NCI-H1048 (cell line): ENCODE results near the gene KDM4C.

Source experiments
- DNase-seq: peaks from one replicate; lab custom pipeline; 2025; lab: John Stamatoyannopoulos, UW

The KDM4C gene

DNA sequence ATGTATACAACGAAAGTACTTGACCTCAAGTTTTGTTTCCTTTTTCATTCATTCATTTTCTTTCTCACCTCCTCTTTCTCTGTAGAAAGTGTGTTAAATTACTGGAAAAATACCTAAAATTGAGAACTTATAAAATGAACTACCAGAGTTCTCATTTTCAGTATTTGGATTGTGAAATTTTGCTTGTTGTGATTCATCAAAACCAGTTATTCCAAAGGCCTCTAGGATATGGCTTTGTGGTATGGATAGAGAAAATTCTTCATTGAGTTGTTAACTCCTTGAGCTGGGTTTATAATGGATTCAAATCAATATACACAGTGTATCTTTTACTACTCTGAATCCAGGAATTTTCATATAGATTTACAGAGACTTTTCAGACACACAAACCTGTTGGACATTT is 287.6 kb downstream of the KDM4C start:
- no peak for DNase-seq

- no peak for DNase-seq
Observed at GRCh38 chr9:7051711-7052110, 293.9 kb downstream of the KDM4C start.

- no peak for DNase-seq
Observed at GRCh38 chr9:7053903-7054302, 296.1 kb downstream of the KDM4C start.

- no peak for DNase-seq
Observed at GRCh38 chr9:7055171-7055903, 297.6 kb downstream of the KDM4C start.

- no peak for DNase-seq
Observed at GRCh38 chr9:7056254-7056653, 298.5 kb downstream of the KDM4C start.

- no peak for DNase-seq
Observed at GRCh38 chr9:7058473-7058872, 300.7 kb downstream of the KDM4C start.

- DNase-seq = no peak
Observed at GRCh38 chr9:7067169-7067568, 309.4 kb downstream of the KDM4C start.

GRCh38 chr9:7071916-7072315 is 314.1 kb downstream of the KDM4C start:
- no peak for DNase-seq

DNA sequence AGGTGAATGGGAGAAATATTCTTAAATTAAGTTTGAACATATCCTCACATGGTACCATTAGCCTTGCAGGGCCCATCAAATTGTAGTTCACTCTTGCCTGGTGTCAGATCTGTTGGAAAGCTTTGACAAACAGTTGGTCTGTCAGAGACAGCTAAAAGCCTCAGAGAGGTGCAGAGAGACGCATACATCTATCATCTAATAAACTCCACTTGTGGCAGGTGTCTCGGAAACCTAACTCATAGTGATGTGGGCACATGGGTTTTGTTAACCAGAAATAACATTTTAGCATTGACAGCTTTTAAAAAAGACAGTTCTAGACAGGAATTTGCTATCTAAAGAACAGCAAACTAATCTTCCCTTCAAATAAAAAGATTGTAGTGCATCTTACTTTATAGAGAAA is 315.9 kb downstream of the KDM4C start:
- no peak for DNase-seq

DNA sequence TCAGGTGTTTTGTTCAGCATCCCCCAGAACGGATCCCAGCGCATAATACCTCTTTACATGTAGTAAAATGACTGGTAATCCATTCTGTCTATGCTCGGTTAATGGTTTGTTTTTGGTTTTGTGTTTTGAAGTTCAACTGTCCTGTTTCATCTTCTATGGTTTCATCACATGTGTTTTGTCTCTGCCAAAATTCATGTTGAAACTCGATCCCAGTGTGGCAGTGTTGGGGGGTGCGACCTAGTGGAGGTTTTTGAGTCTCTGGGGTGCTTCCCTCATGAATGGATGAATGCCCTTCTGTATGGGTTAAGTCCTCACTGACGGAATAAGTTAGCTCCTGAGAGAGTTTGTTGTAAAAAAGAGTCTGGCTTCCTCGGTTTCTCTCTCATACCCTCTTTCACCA is 317.4 kb downstream of the KDM4C start:
- no peak for DNase-seq

- DNase-seq = no peak
Observed at GRCh38 chr9:7079051-7079450, 321.3 kb downstream of the KDM4C start.

DNA sequence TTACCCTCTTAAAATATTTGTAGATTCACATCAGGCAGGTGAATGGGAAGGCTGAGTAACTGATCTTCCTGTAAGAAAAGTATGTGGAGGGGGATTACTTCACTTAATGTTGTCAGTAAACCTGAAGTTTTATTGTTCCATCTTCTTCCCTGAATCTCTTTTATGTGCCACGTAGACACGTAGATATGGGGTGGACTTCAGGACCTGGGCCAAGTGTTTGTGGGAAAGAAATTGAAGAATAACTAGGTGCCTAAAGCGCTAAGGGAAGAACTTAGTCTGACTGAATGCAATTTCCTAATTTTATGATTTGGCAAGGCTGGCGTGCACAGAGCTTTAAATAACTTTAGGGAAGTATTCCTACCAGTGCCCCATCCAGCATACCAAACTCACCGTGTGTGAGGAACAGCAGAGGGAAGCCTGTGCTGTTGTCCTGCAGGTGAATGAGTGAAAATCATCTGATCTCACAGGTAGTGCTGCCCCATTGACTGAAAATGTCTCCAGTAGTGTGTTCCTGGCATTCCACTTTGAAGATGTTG is 323.4 kb downstream of the KDM4C start:
- no peak for DNase-seq

GRCh38 chr9:7083192-7083591 is 325.4 kb downstream of the KDM4C start:
- no peak for DNase-seq

DNA sequence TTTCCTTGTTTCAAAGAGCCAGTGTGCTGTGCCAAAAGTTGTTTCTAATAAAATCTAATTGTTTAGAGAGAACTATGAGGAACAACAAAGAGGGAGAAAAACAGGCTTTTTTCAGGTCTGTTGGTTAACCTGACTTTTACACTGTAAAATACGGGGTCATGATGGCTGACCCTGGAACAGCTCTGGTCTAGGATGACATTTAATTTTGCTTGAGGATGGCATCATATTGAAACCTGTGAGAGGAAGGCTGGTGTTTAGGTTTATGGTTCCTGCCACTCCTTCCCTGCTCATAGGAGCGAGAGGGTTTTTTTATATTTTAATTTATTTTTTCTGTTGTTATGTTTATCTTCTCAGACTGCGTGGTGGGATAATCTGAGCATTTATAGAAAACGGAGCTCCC is 327.6 kb downstream of the KDM4C start:
- DNase-seq = no peak

DNA sequence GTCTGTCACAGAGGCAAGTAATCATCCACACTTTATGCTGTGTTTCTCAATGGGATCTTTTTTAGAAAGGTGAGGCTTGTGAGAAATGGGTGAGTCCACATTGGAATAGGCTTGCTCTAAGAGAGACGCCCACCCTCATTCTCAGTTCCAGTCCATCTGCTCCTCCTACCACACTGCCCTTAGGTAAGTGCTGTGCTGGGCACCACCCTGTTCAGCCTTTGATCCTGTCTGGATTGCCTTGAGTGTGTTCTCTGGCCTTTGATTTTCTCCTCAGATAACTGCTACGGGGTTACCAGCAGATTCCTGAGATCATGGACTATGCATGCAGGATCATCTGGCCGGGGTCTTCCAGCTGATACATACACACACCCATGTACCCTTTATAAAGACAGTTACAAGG is 328.6 kb downstream of the KDM4C start:
- DNase-seq = no peak

GRCh38 chr9:7088611-7089010 is 330.8 kb downstream of the KDM4C start:
- DNase-seq = no peak

DNA sequence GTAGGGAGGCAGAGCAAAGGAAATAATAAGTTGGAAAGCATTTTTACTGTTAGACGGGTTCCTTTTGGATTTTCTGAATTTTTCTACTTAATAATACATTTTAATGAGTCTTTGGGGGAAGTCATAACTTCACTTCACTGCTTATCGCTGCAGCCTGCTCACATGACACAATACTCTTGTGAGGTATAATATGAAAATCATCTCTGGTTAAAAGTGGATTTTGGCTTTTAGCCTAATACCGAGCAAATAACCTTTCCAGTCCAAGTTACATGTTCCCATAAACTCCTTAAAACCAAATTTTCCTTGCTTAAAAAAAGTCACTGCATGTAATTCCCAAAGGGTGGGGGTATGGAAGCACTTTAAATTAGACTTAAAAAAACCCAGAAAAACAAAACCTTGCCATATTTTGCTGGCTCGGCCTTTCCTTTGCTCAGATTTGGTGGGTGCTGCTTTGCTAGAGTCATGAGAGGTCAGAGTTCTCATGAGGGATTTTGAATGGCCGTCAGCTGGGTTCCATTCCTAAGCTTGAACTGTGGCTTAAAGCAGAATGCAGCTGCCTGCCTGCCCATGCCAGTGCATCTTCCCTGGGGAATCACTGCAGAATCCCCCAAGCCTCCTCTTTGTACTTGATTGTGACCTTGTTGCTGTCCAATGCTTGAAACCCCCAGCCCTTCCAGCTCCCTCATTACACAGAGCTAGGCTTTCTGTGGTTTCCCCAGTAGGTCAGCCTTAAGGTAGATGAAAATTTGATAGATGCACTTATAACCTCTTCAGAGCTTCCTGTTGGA is 331.8 kb downstream of the KDM4C start:
- DNase-seq = no peak

DNA sequence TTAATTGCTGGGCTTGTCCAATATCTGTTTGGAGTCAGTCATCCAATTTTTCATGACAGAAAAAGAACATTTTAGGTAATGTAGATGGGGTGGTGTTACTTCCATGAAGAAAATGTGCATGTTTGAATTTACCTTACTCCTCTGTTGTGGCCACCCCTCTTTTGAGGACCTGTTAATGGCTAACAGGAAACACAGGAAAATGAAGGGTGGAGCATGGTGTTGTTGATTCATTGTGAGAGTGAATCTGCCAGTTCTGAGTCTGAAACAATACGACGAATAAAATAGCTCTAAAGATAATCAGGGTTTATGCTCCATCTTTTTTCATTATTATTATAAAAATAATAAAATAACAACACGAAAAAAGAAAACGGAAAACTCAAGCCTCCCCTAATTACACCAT is 335.3 kb downstream of the KDM4C start:
- no peak for DNase-seq

DNA sequence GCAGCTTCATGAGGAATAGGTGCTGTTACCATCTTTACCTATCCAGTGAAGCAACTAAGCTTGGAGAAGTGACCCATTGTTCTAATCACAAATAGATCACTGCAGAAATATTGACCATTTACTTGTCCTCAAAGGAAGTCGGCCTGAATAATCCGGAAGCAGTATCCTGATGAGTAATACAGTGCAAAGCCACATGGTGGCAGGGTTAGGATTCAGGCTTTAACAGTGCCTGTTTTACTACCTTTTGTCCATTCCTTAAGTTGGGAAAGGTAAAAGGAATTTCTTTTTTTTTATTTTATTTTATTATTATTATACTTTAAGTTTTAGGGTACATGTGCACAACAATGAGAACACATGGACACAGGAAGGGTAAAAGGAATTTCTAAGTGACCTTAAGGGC is 336.3 kb downstream of the KDM4C start:
- DNase-seq = no peak

GRCh38 chr9:7094576-7094975 is 336.8 kb downstream of the KDM4C start:
- no peak for DNase-seq

GRCh38 chr9:7095058-7095457 is 337.3 kb downstream of the KDM4C start:
- no peak for DNase-seq

- DNase-seq = no peak
Observed at GRCh38 chr9:7097040-7097715, 339.4 kb downstream of the KDM4C start.
